ENCODE results near the gene FAM110D. TPM values are rescaled to one million over a fixed set of nuclear protein-coding genes. Genes with fewer than 3 reads are reported as not detected.

The FAM110D gene
- total and polyA plus RNA-seq, 2 experiments from 2014 or later: 0.24 to 0.39 TPM

DNA sequence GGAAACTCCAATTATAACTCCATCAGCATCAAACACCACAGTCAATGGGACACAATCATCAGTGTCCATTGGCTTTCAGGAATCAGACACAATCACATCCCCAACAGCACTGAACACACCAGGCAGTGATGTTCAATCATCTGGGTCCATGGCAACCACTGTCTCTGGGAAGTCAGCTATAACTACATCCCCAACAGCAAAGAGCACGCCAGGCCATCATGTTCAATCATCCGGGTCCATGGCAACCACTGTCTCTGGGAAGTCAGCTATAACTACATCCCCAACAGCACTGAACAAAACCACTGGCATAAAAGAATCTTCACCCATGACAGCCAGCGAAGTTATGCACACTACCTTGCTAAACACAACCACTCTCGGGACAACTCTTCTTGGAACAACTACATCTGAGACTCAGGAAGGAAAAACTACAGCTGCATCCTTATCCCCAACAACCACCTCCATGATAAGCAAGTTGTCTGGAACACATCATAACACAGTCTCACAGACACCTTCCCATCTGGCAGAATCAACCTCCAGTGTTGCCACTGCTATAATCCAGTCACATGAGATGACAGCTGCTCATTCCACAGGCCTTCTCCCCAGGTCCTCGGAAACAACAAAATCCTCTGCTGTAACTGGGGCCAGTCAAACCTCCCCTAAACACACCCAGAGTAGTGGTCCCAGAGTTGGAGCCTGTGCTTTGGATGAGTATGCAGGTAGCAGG, 51.4 kb downstream of the FAM110D start (continued):
- TF ChIP-seq, protein P1, sequence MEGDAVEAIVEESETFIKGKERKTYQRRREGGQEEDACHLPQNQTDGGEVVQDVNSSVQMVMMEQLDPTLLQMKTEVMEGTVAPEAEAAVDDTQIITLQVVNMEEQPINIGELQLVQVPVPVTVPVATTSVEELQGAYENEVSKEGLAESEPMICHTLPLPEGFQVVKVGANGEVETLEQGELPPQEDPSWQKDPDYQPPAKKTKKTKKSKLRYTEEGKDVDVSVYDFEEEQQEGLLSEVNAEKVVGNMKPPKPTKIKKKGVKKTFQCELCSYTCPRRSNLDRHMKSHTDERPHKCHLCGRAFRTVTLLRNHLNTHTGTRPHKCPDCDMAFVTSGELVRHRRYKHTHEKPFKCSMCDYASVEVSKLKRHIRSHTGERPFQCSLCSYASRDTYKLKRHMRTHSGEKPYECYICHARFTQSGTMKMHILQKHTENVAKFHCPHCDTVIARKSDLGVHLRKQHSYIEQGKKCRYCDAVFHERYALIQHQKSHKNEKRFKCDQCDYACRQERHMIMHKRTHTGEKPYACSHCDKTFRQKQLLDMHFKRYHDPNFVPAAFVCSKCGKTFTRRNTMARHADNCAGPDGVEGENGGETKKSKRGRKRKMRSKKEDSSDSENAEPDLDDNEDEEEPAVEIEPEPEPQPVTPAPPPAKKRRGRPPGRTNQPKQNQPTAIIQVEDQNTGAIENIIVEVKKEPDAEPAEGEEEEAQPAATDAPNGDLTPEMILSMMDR (conservative IDR thresholded peaks at IDR 0.05; ENCODE audit: low read depth in 2 of 2): no peak
- TF ChIP-seq, protein P2, sequence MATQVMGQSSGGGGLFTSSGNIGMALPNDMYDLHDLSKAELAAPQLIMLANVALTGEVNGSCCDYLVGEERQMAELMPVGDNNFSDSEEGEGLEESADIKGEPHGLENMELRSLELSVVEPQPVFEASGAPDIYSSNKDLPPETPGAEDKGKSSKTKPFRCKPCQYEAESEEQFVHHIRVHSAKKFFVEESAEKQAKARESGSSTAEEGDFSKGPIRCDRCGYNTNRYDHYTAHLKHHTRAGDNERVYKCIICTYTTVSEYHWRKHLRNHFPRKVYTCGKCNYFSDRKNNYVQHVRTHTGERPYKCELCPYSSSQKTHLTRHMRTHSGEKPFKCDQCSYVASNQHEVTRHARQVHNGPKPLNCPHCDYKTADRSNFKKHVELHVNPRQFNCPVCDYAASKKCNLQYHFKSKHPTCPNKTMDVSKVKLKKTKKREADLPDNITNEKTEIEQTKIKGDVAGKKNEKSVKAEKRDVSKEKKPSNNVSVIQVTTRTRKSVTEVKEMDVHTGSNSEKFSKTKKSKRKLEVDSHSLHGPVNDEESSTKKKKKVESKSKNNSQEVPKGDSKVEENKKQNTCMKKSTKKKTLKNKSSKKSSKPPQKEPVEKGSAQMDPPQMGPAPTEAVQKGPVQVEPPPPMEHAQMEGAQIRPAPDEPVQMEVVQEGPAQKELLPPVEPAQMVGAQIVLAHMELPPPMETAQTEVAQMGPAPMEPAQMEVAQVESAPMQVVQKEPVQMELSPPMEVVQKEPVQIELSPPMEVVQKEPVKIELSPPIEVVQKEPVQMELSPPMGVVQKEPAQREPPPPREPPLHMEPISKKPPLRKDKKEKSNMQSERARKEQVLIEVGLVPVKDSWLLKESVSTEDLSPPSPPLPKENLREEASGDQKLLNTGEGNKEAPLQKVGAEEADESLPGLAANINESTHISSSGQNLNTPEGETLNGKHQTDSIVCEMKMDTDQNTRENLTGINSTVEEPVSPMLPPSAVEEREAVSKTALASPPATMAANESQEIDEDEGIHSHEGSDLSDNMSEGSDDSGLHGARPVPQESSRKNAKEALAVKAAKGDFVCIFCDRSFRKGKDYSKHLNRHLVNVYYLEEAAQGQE (IDR thresholded peaks at IDR 0.05; ENCODE audit: unreplicated experiment): no peak
- TF ChIP-seq EZH2 (IDR thresholded peaks at IDR 0.05; ENCODE audit: low read depth, unreplicated experiment): no peak
- TF ChIP-seq, protein P3, sequence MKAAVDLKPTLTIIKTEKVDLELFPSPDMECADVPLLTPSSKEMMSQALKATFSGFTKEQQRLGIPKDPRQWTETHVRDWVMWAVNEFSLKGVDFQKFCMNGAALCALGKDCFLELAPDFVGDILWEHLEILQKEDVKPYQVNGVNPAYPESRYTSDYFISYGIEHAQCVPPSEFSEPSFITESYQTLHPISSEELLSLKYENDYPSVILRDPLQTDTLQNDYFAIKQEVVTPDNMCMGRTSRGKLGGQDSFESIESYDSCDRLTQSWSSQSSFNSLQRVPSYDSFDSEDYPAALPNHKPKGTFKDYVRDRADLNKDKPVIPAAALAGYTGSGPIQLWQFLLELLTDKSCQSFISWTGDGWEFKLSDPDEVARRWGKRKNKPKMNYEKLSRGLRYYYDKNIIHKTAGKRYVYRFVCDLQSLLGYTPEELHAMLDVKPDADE (IDR thresholded peaks at IDR 0.05): no peak

DNA sequence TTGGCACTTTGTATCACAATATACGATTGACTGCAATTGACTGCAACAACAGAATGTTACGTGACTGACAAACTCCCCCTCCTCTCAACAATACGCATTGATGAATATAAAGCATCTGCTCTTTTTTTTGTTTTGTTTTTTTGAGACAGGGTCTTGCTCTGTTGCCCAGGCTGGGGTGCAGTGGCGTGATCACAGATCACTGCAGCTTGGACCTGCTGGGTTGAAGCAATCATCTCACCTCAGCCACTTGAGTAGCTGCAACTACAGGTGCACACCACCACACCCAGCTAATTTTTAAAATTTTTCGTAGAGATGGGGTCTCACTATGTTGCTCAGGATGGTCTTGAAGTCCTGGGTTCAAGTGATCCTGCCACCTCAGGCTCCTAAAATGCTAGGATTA, 53.8 kb downstream of the FAM110D start:
- Mint-ChIP-seq H3K27me3 (ENCODE audit: insufficient read depth, low read depth, poor library complexity) (no peaks in the 10 kb centered on the region), H3K4me1 (peaks cover 7% of the 10 kb centered on the region; the same call in 2 of the 3 replicates), H3K9me3 (no peaks in the 10 kb centered on the region), H3K36me3 (ENCODE audit: low read depth) (no peaks in the 10 kb centered on the region), H3K27ac (no peak overlapping the region), H3K4me3 (no peak overlapping the region)
- ATAC-seq (no peak), DNase-seq (ENCODE audit: low spot score) (no peak)
- H3K27me3 ChIP-seq (ENCODE audit: insufficient read depth): no peaks in the 10 kb centered on the region
- no peak overlapping the region for H2AFZ ChIP-seq
- H3K4me3 ChIP-seq: no peak overlapping the region
- no peak overlapping the region for H3K27ac ChIP-seq (ENCODE audit: low read depth)
- H3K36me3 ChIP-seq (ENCODE audit: insufficient read depth): no peaks in the 10 kb centered on the region
- no peaks in the 10 kb centered on the region for H3K4me1 ChIP-seq (ENCODE audit: insufficient read depth)
- H4K20me1 ChIP-seq (replicated peaks; ENCODE audit: insufficient read depth): no peaks in the 10 kb centered on the region
- no peaks in the 10 kb centered on the region for H3K9me2 ChIP-seq (ENCODE audit: insufficient read depth)
- H3K4me2 ChIP-seq: no peak overlapping the region
- no peaks in the 10 kb centered on the region for H3F3A ChIP-seq (replicated peaks; ENCODE audit: low read depth)
- H3K79me2 ChIP-seq (replicated peaks; ENCODE audit: insufficient read depth): no peaks in the 10 kb centered on the region
- TF ChIP-seq POLR2AphosphoS5 (IDR thresholded peaks at IDR 0.05; ENCODE audit: low read depth) (no peak), NANOG (IDR thresholded peaks at IDR 0.05; ENCODE audit: borderline replicate concordance) (no peak), CREB1 (CRISPR knock-in tag; IDR thresholded peaks at IDR 0.05; ENCODE audit: low read depth) (no peak), JUNB (IDR thresholded peaks at IDR 0.05; ENCODE audit: unreplicated experiment) (no peak), EZH2phosphoT487 (IDR thresholded peaks at IDR 0.05; ENCODE audit: unreplicated experiment) (no peak), STAT1 (IDR thresholded peaks at IDR 0.05; ENCODE audit: unreplicated experiment) (no peak), EZH2 (IDR thresholded peaks at IDR 0.05; ENCODE audit: low read depth, unreplicated experiment) (no peak), ZNF114 (CRISPR knock-in tag; IDR thresholded peaks at IDR 0.05) (no peak), ZNF331 (CRISPR knock-in tag; IDR thresholded peaks at IDR 0.05; ENCODE audit: low read depth) (no peak)
- TF ChIP-seq, protein P3 (IDR thresholded peaks at IDR 0.05): no peak
- TF ChIP-seq, protein P2 (IDR thresholded peaks at IDR 0.05; ENCODE audit: unreplicated experiment): no peak
- TF ChIP-seq, protein P1 (conservative IDR thresholded peaks at IDR 0.05; ENCODE audit: low read depth in 2 of 2): no peak
